ENCODE measurements around the gene KCNJ6.

Gene KCNJ6

DNA sequence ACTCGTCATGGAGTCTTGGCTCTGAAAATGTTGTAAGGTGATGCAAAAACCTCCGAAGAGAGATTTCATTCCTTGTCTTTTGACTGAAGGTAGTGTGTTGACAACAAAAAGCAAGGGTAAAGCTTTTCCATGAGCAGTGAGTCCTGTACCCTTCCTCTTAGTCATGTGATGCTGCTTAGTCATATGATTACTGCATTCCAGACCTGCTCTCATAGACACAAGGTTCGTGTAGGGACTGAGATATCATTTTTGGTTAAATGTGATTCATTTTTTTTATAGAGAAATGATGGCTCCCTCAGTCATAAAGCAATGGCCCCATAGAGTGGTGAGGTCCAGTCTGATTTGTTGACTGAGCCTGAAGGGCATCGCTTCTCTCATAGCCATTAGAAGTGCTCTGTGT is 9.2 kb downstream of the KCNJ6 start:
- no peak for DNase-seq (ENCODE audit: low read depth)
- no peak overlapping the region for H3K4me3 ChIP-seq (replicated peaks; ENCODE audit: low read depth, low read length)
- TF ChIP-seq, protein P1, sequence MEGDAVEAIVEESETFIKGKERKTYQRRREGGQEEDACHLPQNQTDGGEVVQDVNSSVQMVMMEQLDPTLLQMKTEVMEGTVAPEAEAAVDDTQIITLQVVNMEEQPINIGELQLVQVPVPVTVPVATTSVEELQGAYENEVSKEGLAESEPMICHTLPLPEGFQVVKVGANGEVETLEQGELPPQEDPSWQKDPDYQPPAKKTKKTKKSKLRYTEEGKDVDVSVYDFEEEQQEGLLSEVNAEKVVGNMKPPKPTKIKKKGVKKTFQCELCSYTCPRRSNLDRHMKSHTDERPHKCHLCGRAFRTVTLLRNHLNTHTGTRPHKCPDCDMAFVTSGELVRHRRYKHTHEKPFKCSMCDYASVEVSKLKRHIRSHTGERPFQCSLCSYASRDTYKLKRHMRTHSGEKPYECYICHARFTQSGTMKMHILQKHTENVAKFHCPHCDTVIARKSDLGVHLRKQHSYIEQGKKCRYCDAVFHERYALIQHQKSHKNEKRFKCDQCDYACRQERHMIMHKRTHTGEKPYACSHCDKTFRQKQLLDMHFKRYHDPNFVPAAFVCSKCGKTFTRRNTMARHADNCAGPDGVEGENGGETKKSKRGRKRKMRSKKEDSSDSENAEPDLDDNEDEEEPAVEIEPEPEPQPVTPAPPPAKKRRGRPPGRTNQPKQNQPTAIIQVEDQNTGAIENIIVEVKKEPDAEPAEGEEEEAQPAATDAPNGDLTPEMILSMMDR (IDR thresholded peaks at IDR 0.05; ENCODE audit: low read length, missing control alignments): no peak

DNA sequence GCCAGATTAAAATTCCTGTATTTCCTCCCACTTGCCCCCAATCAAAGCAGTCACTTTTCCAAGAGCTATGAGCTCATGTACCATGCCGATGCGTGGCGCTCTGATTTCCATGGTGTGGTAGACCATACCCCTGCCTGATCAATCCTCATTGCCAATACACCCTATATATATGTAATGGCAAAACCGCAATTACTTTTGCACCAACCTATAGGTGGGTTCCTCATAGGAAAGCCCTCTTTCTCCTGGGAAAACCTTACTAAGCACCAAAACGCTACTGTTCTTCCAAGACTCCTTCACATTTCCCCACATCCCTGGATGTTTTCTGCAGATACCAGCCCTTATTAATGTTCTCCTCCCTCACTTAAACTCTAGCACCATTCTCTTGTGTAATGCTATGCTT is 11.0 kb downstream of the KCNJ6 start:
- H3K4me3 ChIP-seq (replicated peaks; ENCODE audit: low read depth, low read length): no peak overlapping the region
- TF ChIP-seq, protein P1 (IDR thresholded peaks at IDR 0.05; ENCODE audit: low read length, missing control alignments): no peak
- DNase-seq (ENCODE audit: low read depth): no peak

DNA sequence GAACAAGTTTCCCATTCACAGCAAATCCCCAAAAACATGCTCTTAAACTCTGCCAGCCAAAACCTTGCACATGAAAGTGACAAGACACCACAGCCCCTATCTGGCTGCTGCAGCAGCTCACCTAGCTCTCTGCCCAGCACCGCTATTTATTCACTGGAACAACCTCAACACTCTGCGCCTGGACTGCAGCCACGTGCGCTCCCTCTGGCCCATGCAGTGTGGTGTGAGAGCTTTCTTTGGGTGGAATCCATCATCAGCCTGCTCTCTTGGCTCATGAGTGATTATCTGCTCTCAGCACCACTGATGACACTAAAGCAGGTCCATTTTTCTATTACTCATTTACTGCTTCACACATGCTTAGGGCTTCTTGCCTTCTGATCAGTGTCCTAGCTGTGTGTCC is 11.4 kb downstream of the KCNJ6 start:
- DNase-seq (ENCODE audit: low read depth): no peak
- TF ChIP-seq, protein P1 (IDR thresholded peaks at IDR 0.05; ENCODE audit: low read length, missing control alignments): no peak
- H3K4me3 ChIP-seq (replicated peaks; ENCODE audit: low read depth, low read length): no peak overlapping the region

DNA sequence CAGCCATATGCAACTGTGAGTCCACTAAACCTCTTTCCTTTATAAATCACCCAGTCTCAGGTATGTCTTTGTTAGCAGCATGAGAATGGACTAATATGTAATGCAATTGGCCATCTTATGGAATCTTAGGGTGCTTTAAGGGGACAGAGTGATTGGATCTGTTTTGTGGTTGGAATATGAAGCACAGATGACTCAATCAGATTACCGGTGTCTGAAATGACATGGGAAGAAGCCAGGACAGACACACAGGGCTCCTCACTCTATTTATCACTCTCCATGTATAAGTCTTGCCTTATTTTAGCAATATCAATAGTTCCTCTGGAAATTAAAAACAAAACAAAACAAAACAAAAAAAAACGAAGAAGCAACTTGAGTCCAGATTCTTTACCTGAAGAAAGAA is 12.9 kb downstream of the KCNJ6 start:
- no peak for DNase-seq (ENCODE audit: low read depth)
- H3K4me3 ChIP-seq (replicated peaks; ENCODE audit: low read depth, low read length): no peak overlapping the region
- TF ChIP-seq, protein P1 (IDR thresholded peaks at IDR 0.05; ENCODE audit: low read length, missing control alignments): no peak

DNA sequence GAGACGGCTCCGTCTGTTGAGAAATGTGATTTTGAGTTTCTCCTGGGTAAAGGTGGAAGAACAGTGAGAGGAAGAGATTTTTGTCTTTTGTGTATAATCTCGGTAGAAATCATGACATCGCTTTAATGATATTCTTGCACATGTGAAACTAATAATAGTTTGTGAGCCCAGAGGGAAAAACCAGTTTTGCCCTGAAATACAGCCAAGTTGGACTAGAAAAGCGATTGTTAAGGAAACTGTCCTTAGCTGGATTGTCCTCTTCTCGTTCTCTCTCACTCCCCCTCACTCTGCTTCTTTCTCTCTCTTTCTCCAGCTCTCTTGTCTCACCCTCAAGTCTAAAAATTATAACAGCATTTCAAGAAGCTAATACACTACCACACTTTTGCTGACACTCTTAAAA is 17.1 kb downstream of the KCNJ6 start:
- TF ChIP-seq, protein P1 (IDR thresholded peaks at IDR 0.05; ENCODE audit: low read length, missing control alignments): no peak
- no peak overlapping the region for H3K4me3 ChIP-seq (replicated peaks; ENCODE audit: low read depth, low read length)
- DNase-seq (ENCODE audit: low read depth): no peak

DNA sequence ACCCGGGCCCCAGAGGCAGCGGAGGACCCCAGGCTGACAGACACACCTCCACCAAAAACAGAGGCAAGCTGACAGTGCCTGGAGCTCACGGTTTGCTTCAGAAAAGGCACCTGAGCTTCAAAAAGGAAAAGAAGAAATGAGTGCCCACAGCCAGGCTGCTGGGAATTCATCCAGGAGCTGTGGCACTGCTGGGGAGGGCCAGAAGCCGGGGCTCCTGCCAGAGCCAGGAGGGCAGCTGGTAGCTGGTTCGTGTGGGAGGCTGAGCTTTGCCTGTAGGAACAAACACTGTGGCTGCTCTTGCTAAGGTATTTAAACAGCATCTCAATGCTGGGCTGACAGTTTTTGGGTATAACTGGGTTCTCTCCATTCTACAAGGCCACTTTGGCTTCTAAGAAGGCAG is 19.5 kb downstream of the KCNJ6 start:
- no peak overlapping the region for H3K4me3 ChIP-seq (replicated peaks; ENCODE audit: low read depth, low read length)
- TF ChIP-seq, protein P1 (IDR thresholded peaks at IDR 0.05; ENCODE audit: low read length, missing control alignments): no peak
- DNase-seq (ENCODE audit: low read depth): no peak

DNA sequence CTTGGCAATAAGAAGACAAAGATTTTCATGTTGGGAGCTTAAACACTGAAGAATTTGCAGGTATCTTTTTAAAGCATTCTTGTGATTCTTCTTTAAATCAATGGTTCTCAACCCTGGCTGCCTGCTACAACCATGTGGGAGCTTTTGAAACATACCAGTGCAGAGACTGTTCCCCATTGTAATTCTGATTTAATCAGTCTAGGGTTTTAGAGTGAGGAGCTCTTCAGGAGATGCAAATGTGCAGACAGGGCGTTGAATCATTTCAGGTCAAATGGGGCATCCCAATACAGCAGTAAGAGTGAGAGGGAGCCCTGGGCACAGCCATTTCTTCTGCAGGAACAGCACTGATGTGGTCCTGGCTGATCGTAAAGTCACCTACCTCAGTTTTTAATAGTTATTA is 24.3 kb downstream of the KCNJ6 start:
- DNase-seq (ENCODE audit: low read depth): no peak
- TF ChIP-seq, protein P1 (IDR thresholded peaks at IDR 0.05; ENCODE audit: low read length, missing control alignments): no peak
- no peak overlapping the region for H3K4me3 ChIP-seq (replicated peaks; ENCODE audit: low read depth, low read length)
